ENCODE results near the gene SAPCD2. TPM values are rescaled to one million over a fixed set of nuclear protein-coding genes. Genes with fewer than 3 reads are reported as not detected.

SAPCD2 gene
- total and polyA plus RNA-seq, 2 of the 8 experiments (the other 6 are each of a cell fraction or from before 2014, with no cell fraction given): 12.7 to 32.1 TPM

DNA sequence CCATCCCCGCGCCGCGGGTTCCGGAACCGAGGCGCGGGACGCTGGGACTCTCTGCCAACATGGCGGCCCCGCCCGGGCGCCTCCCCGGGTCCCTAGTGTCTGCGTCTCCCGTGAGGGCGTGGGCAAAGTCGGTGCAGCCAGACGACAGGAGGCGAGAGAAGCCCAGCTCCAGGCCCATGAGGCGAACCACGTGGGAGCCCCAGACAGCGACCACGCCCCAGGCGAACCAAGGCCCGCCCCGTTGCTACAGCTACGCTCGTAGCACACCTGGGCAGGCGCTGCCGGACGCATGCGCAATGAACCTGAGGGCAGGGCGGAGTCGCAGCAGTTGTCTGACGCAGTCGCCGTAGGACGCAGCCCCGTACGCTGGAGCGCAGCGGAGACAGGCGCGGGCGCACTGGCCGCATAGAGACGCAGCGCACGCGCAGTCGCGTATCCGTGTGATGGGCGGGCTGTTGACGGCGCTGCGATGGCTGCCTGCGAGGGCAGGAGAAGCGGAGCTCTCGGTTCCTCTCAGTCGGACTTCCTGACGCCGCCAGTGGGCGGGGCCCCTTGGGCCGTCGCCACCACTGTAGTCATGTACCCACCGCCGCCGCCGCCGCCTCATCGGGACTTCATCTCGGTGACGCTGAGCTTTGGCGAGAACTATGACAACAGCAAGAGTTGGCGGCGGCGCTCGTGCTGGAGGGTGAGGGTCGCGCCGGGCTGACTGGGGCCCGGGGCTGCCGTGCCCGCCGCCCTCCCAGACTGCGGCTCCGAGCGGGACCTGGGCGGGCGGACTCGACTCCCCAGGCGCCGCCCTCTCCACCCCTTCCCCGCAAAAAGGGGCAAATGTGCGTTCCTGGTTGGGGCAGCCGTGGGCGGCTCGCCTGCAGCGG lies 16.4 kb upstream of the SAPCD2 start, which contains the start of gene MAN1B1:
Gene MAN1B1, plus strand, starts transcription at position 455 of the 878 bp plus-strand sequence. Its CDS starts 15 bp downstream, at position 470.
- H3K27me3 ChIP-seq (replicated peaks in 1 of 4; ENCODE audit: control insufficient read depth in 3 of 4, extremely low read depth in 1 of 4, insufficient read depth in 3 of 4, low read length in 3 of 4): peaks cover 0 to 11% (median 3%) of the 10 kb centered on the region in 4 experiments; a peak in 5 of 7 replicates
- no peak within 1 kb of the TSS for H2BK120ac ChIP-seq (replicated peaks; ENCODE audit: low read depth, low read length)
- H3K4me2 ChIP-seq (ENCODE audit: insufficient read depth in 1 of 2, low read depth in 2 of 2, low read length in 2 of 2): peak within 1 kb of the TSS; percentile 83 to 94
- no peak within 1 kb of the TSS for H3K27ac ChIP-seq (ENCODE audit: low read depth, low read length)
- no peaks in the 10 kb centered on the region for H4K20me1 ChIP-seq (replicated peaks in 1 of 2; ENCODE audit: control insufficient read depth in 1 of 2, insufficient read depth in 2 of 2, low read length in 2 of 2)
- ChIA-PET POLR2A (ENCODE audit: partially characterized antibody) (interaction anchor here (0.8 to 1.8 kb wide), 12 partner anchors 9 to 154 kb away, joined by 3 to 9 read pairs (median 4); partner anchors contain the start of genes NPDC1, SAPCD2, TPRN and TUBB4B), CTCF (ENCODE audit: partially characterized antibody) (interaction anchor here (0.7 to 7.8 kb wide), 7 partner anchors 19 to 62 kb away, joined by 3 to 80 read pairs (median 5); partner anchors contain the start of gene SAPCD2)
- H3K23ac ChIP-seq (ENCODE audit: insufficient read length): no peak within 1 kb of the TSS
- no peaks in the 10 kb centered on the region for H3K79me1 ChIP-seq (ENCODE audit: low read depth, low read length)
- no peak within 1 kb of the TSS for H2BK15ac ChIP-seq (ENCODE audit: low read length)
- H2AK5ac ChIP-seq (ENCODE audit: low read depth, low read length): no peak within 1 kb of the TSS
- DNase-seq (ENCODE audit: low read depth in 1 of 2, low spot score in 2 of 2) (peak; percentile 97 to 99), FAIRE-seq (no peak)
- H4K5ac ChIP-seq (ENCODE audit: insufficient read length, low read depth, low read length): peak within 1 kb of the TSS; percentile 10
- peaks cover 0 to 10% (median 4%) of the 10 kb centered on the region in 4 experiments; a peak in 4 of 7 replicates for H3K4me1 ChIP-seq (replicated peaks in 1 of 4; ENCODE audit: control insufficient read depth in 3 of 4, insufficient read depth in 4 of 4, low read length in 3 of 4)
- 0 out of 2 replicates have a peak within 1 kb of the TSS, but pooled peaks have one; percentile 60 for H2BK5ac ChIP-seq (ENCODE audit: low read depth, low read length)
- H3K79me2 ChIP-seq (ENCODE audit: control insufficient read depth in 1 of 2, insufficient read depth in 2 of 2, low read length in 2 of 2): no peaks in the 10 kb centered on the region
- no peak within 1 kb of the TSS for H3K4ac ChIP-seq (replicated peaks; ENCODE audit: insufficient read length, low read depth, low read length)
- H4K8ac ChIP-seq (ENCODE audit: extremely low read depth, insufficient read depth, low read length): peak within 1 kb of the TSS; percentile 87
- H3K4me3 ChIP-seq (ENCODE audit: extremely low read depth in 1 of 4, insufficient read depth in 2 of 4, low read depth in 3 of 4, low read length in 4 of 4): peak within 1 kb of the TSS; percentile 55 to 81 (median 71)
- H3K36me3 ChIP-seq (ENCODE audit: control insufficient read depth in 2 of 4, insufficient read depth in 4 of 4, low read length in 3 of 4): no peaks in the 10 kb centered on the region; a peak in 1 of 8 replicates
- H3K9ac ChIP-seq (replicated peaks in 1 of 4; ENCODE audit: extremely low read depth in 1 of 4, low read depth in 3 of 4, low read length in 3 of 4): peak within 1 kb of the TSS; percentile 40 to 54 (median 49); a peak in 5 of 7 replicates
- H2BK12ac ChIP-seq (ENCODE audit: low read depth, low read length): no peak within 1 kb of the TSS; the same call in 1 of the 2 replicates
- peak within 1 kb of the TSS; percentile 48; the same call in 1 of the 2 replicates for H3K18ac ChIP-seq (ENCODE audit: extremely low read depth, low read length)
- H3K14ac ChIP-seq (ENCODE audit: insufficient read length): no peak within 1 kb of the TSS
- H4K91ac ChIP-seq (replicated peaks; ENCODE audit: insufficient read length, low read length): peak within 1 kb of the TSS; percentile 18
- WGBS, 2 experiments (ENCODE audit: extremely low coverage in 1 of 2, insufficient coverage in 1 of 2, insufficient read length in 1 of 2, insufficient replicate concordance in 2 of 2, low coverage in 1 of 2, low lambda C conversion rate in 2 of 2, missing lambda C conversion rate in 1 of 2): 1% methylated on average over 84 of the region's 101 CpGs; no CpG with 5 or more reads in 1 of the 2 experiments
- no peak within 1 kb of the TSS; the same call in 1 of the 2 replicates for H2AFZ ChIP-seq (ENCODE audit: low read length)
- peaks cover 12% of the 10 kb centered on the region; the same call in 1 of the 2 replicates for H3K23me2 ChIP-seq (ENCODE audit: low read depth, low read length)
- H3K9me3 ChIP-seq (ENCODE audit: insufficient read depth in 2 of 2, low read depth in 1 of 2, low read length in 1 of 2): no peaks in the 10 kb centered on the region
- H3K56ac ChIP-seq (replicated peaks; ENCODE audit: insufficient read length, low read depth, low read length): no peak within 1 kb of the TSS
- H2BK20ac ChIP-seq (ENCODE audit: low read length): no peak within 1 kb of the TSS
- TF ChIP-seq RAD21 (IDR thresholded peaks at IDR 0.05 in 1 of 2, conservative IDR thresholded peaks at IDR 0.05 in 1 of 2; ENCODE audit: low read depth in 2 of 2, low read length in 2 of 2) (no peak), NRF1 (IDR thresholded peaks at IDR 0.05; ENCODE audit: low read depth, low read length) (peak; percentile 98), EGR1 (IDR thresholded peaks at IDR 0.05; ENCODE audit: borderline replicate concordance, low read depth, low read length) (no peak), CTBP2 (IDR thresholded peaks at IDR 0.05; ENCODE audit: borderline replicate concordance, insufficient read depth, insufficient read length, low read length) (no peak), NANOG (IDR thresholded peaks at IDR 0.05; ENCODE audit: insufficient read depth, low read depth, low read length, poor library complexity, severe bottlenecking) (no peak), POLR2AphosphoS5 (IDR thresholded peaks at IDR 0.05; ENCODE audit: low read depth, low read length) (peak; percentile 60; the same call in 1 of the 2 replicates), CREB1 (IDR thresholded peaks at IDR 0.05) (peak; percentile 89), POLR2A (IDR thresholded peaks at IDR 0.05; ENCODE audit: control extremely low read depth in 1 of 2, low read depth in 2 of 2, low read length in 2 of 2) (peak in 1 of 2 experiments; percentile 73; a peak in 1 of 3 replicates), POU5F1 (IDR thresholded peaks at IDR 0.05; ENCODE audit: low read depth, low read length) (no peak), RXRA (IDR thresholded peaks at IDR 0.05; ENCODE audit: insufficient read depth, low read depth, low read length) (no peak), RBBP5 (IDR thresholded peaks at IDR 0.05; ENCODE audit: borderline replicate concordance, low read depth, low read length) (no peak)
